HCT116 (cell line): ENCODE data around the gene TJP1. TPM values are rescaled to one million over a fixed set of nuclear protein-coding genes. Genes with fewer than 3 reads are reported as not detected.

Source experiments
- ATAC-seq: fragments of 200-7000 bp; cut with Tn5 transposase; 2 replicates; pipeline ENCODE4 v1.9.1; 2020; ENCODE audit warnings: mild to moderate bottlenecking, moderate library complexity
- BruUV-seq: library from RNA; stranded (reverse); fragments of 400-500 nt; replicated peaks from 2 replicates; lab custom pipeline; 2021; lab: Mats Ljungman, UMichigan
- CTCF ChIA-PET: fragments of 300-600 bp; sonication (Branson Sonifier 250); formaldehyde crosslinking; loops from one replicate; lab custom pipeline; 2021; ENCODE audit warnings: antibody characterized with exemption; lab: Charles Lee
- POLR2A ChIA-PET: fragments of 300-600, 350-600 bp; sonication (Branson Sonifier 250); formaldehyde crosslinking; loops from one replicate; lab custom pipeline; 2021; ENCODE audit warnings: antibody characterized with exemption; lab: Charles Lee
- RAD21 ChIA-PET, 2 experiments: fragments of 300-600 bp; sonication (Branson Sonifier 250); formaldehyde crosslinking; loops; one replicate each; lab custom pipeline; 2023; ENCODE audit warnings: low total read pairs in 2 of 2; ENCODE audit not compliant: uncharacterized antibody in 2 of 2, unreplicated experiment in 2 of 2, low non-redundant PET in 1 of 2; lab: Charles Lee
- DNase-seq: peaks from one replicate; pipeline ENCODE4 v3.0.0-alpha.2; 2010; ENCODE audit warnings: low read depth, low spot score
- H2AFZ ChIP-seq: fragments of 200-600 bp; shearing (Covaris generic), sonication (generic); 2 replicates; pipeline ENCODE4 v1.6.1; 2017; ENCODE audit warnings: low read depth, mixed run types, mixed read lengths, antibody characterized with exemption, low read length; ENCODE audit not compliant: poor library complexity, severe bottlenecking
- H3K27ac ChIP-seq: 2 replicates; pipeline ENCODE4 v1.5.1; 2012; ENCODE audit warnings: low read depth, low read length
- H3K27me3 ChIP-seq: fragments of 200-600 bp; sonication (generic); 2 replicates; pipeline ENCODE4 v1.6.1; 2016; ENCODE audit warnings: mixed run types, low read length, mixed read lengths; ENCODE audit not compliant: insufficient read depth
- H3K36me3 ChIP-seq, 2 experiments: fragments of 200-500 bp in 1 of 2; fragments of 200-600 bp in 1 of 2; sonication (Bioruptor generic) in 1 of 2; sonication (generic) in 1 of 2; 2 replicates each; pipeline versions ENCODE4 v1.5.1 to v1.6.1; 2014 to 2016; ENCODE audit warnings: low read length in 2 of 2, inconsistent platforms in 1 of 2, mixed read lengths in 1 of 2, mixed run types in 1 of 2; ENCODE audit not compliant: insufficient read depth in 2 of 2, control insufficient read depth in 1 of 2
- H3K4me1 ChIP-seq, 2 experiments: fragments of 200-600 bp in 1 of 2; sonication (generic) in 1 of 2; 2 replicates each; pipeline versions ENCODE4 v1.5.1 to v1.6.1; 2012 to 2017; ENCODE audit warnings: low read length in 2 of 2, inconsistent platforms in 1 of 2, mild to moderate bottlenecking in 1 of 2, mixed read lengths in 1 of 2, mixed run types in 1 of 2, moderate library complexity in 1 of 2; ENCODE audit not compliant: insufficient read depth in 2 of 2, control insufficient read depth in 1 of 2
- H3K4me2 ChIP-seq: fragments of 200-600 bp; sonication (generic); 2 replicates; pipeline ENCODE4 v1.6.1; 2017; ENCODE audit warnings: mixed run types, low read length, mixed read lengths
- H3K4me3 ChIP-seq, 2 experiments: fragments of 200-600 bp in 1 of 2; sonication (generic) in 1 of 2; replicated peaks in 1 of 2; 2 replicates each; pipeline ENCODE4 v1.5.1; 2011 to 2016; ENCODE audit warnings: low read length in 2 of 2, control low read depth in 1 of 2, low read depth in 1 of 2, mild to moderate bottlenecking in 1 of 2, mixed read lengths in 1 of 2, mixed run types in 1 of 2
- H3K79me2 ChIP-seq: fragments of 200-600 bp; sonication (generic); 2 replicates; pipeline ENCODE4 v1.6.1; 2017; ENCODE audit warnings: mild to moderate bottlenecking, mixed run types, low read length, moderate library complexity, mixed read lengths; ENCODE audit not compliant: insufficient read depth
- H3K9ac ChIP-seq: fragments of 200-600 bp; sonication (generic); 2 replicates; pipeline ENCODE4 v1.6.1; 2016; ENCODE audit warnings: low read length, mixed read lengths
- H3K9me2 ChIP-seq: fragments of 200-600 bp; sonication (generic), shearing (Covaris generic); 2 replicates; pipeline ENCODE4 v1.6.1; 2017; ENCODE audit warnings: mixed run types, mild to moderate bottlenecking, moderate library complexity; ENCODE audit not compliant: insufficient read depth
- H3K9me3 ChIP-seq, 2 experiments: fragments of 200-500 bp in 1 of 2; fragments of 200-600 bp in 1 of 2; sonication (Bioruptor generic) in 1 of 2; sonication (generic) in 1 of 2; 2 replicates each; pipeline ENCODE4 v1.6.1; 2014 to 2017; ENCODE audit warnings: low read length in 2 of 2, mixed read lengths in 2 of 2, inconsistent platforms in 1 of 2, low read depth in 1 of 2, mild to moderate bottlenecking in 1 of 2, mixed run types in 1 of 2, moderate library complexity in 1 of 2; ENCODE audit not compliant: control insufficient read depth in 1 of 2, insufficient read depth in 1 of 2
- H4K20me1 ChIP-seq: fragments of 200-600 bp; sonication (generic), shearing (Covaris generic); 2 replicates; pipeline ENCODE4 v1.6.1; 2017; ENCODE audit warnings: mixed run types, mild to moderate bottlenecking, moderate library complexity; ENCODE audit not compliant: insufficient read depth
- CBX3 ChIP-seq: IDR thresholded peaks from 2 replicates; pipeline ENCODE4 v1.6.1; 2012; ENCODE audit warnings: low read depth
- EGR1 ChIP-seq: IDR thresholded peaks from 2 replicates; pipeline ENCODE4 v1.6.1; 2012; ENCODE audit warnings: low read depth
- ELF1 ChIP-seq: IDR thresholded peaks from 2 replicates; pipeline ENCODE4 v1.6.1; 2012; ENCODE audit warnings: low read depth, borderline replicate concordance
- EZH2 ChIP-seq: fragments of 200-600 bp; sonication (generic); IDR thresholded peaks from 2 replicates; pipeline ENCODE4 v1.6.1; 2017; ENCODE audit warnings: antibody characterized with exemption, mixed run types
- FOSL1 ChIP-seq: IDR thresholded peaks from 2 replicates; pipeline ENCODE4 v1.6.1; 2012; ENCODE audit warnings: low read depth
- POLR2A ChIP-seq: IDR thresholded peaks from 2 replicates; pipeline ENCODE4 v1.7.0; 2011; ENCODE audit warnings: borderline replicate concordance; ENCODE audit not compliant: insufficient read depth, insufficient read length; ENCODE audit errors: extremely low read depth
- SIN3A ChIP-seq: IDR thresholded peaks from 2 replicates; pipeline ENCODE4 v1.6.1; 2012; ENCODE audit warnings: low read depth
- SP1 ChIP-seq: IDR thresholded peaks from 2 replicates; pipeline ENCODE4 v1.6.1; 2012; ENCODE audit warnings: low read depth
- SRF ChIP-seq: IDR thresholded peaks from 2 replicates; pipeline ENCODE4 v1.6.1; 2012; ENCODE audit warnings: low read depth
- TCF7L2 ChIP-seq: IDR thresholded peaks from 2 replicates; pipeline ENCODE4 v1.7.0; 2011; ENCODE audit warnings: borderline replicate concordance, inconsistent platforms; ENCODE audit not compliant: insufficient read depth, insufficient read length; ENCODE audit errors: extremely low read depth
- ZFX ChIP-seq: fragments of 450-650 bp; IDR thresholded peaks from 2 replicates; pipeline ENCODE4 v1.6.1; 2017
- ZNF274 ChIP-seq: fragments of 200-500 bp; sonication (Bioruptor generic); IDR thresholded peaks from 2 replicates; pipeline ENCODE4 v1.6.1; 2014; ENCODE audit warnings: mild to moderate bottlenecking, low read depth, low read length, inconsistent platforms
- intact Hi-C: fragments of 100-400 bp; cut with micrococcal nuclease; formaldehyde crosslinking; loops from 2 replicates; pipeline ENCODE4 v1.10.0; 2022
- total RNA-seq: library from RNA; stranded (reverse); gene quantifications from one replicate; pipeline ENCODE4 v1.2.1, GENCODE V29; 2021; ENCODE audit not compliant: unreplicated experiment
- TF ChIP-seq, protein P1 (sequence below): IDR thresholded peaks from 2 replicates; pipeline ENCODE4 v1.6.1; 2011; ENCODE audit warnings: mild to moderate bottlenecking, low read length, moderate library complexity; ENCODE audit not compliant: insufficient replicate concordance; ENCODE audit errors: extremely low read depth
- TF ChIP-seq, protein P2 (sequence below): IDR thresholded peaks from 2 replicates; pipeline ENCODE4 v1.6.1; 2012

Gene TJP1
- total RNA-seq, 1 experiment from 2014 or later = 83.6 TPM

DNA sequence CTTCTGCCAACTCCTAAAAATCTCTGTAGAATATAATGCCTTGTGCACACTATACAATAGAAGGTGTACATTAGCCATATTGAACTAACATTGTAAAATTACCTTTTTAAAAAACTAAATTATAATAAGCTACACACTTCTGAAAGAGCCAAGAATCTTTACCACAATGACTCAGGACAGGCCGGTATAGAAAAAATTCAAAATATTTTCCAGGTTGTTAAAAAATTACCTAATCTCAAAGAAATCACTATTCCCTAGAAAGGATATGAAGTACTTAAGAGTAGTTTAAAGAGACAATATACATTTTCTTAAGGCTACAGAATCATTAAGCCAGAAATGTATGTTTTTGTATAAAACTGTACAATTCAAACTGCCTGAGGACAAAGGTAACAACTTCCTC lies 48.5 kb downstream of the TJP1 start:
- ChIA-PET RAD21 (no interaction called here), CTCF (no interaction called here), POLR2A (no interaction called here)
- no TSS peak for BruUV-seq
- H3K9ac ChIP-seq = no peak overlapping the region
- no peaks in the 10 kb centered on the region for H3K27me3 ChIP-seq
- peaks cover 73% of the 10 kb centered on the region for H3K79me2 ChIP-seq
- TF ChIP-seq SRF (no peak), CBX3 (no peak), EGR1 (no peak), SIN3A (no peak), ZNF274 (no peak)
- DNase-seq (no peak), ATAC-seq (no peak)
- peaks cover 2% of the 10 kb centered on the region; the same call in 1 of the 2 replicates for H4K20me1 ChIP-seq
- no peaks in the 10 kb centered on the region for H3K9me2 ChIP-seq
- no peak overlapping the region for H3K4me2 ChIP-seq
- H3K36me3 ChIP-seq = peaks cover 6 to 11% of the 10 kb centered on the region in 2 experiments; a peak in 2 of 4 replicates
- H3K27ac ChIP-seq = no peak overlapping the region
- peaks cover 3 to 26% of the 10 kb centered on the region in 2 experiments; a peak in 3 of 4 replicates for H3K4me1 ChIP-seq
- H2AFZ ChIP-seq = no peak overlapping the region
- intact Hi-C loops = no loop called here
- no peak overlapping the region for H3K4me3 ChIP-seq
- no peaks in the 10 kb centered on the region for H3K9me3 ChIP-seq

DNA sequence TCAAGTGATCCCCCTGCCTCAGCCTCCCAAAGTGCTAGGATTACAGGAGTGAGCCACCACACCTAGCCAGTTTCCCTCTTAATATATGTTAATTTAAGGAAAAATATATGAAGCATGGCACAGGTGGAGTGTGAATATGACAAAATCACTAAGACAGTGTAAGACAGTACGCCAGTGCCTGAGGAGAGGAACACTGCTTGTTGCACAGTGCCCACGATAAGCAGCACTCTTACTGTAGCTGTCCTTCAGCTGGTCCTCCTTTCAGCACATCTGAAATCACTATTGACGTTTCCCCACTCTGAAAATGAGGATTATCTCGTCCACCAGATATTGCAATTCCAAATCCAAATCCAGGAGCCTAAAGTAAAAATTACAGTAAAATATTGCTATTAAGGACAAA lies 49.3 kb downstream of the TJP1 start:
- H3K9me3 ChIP-seq = no peaks in the 10 kb centered on the region
- no peak overlapping the region for H3K4me3 ChIP-seq
- no peaks in the 10 kb centered on the region for H3K27me3 ChIP-seq
- ChIA-PET CTCF (no interaction called here), RAD21 (no interaction called here), POLR2A (no interaction called here)
- DNase-seq (no peak), ATAC-seq (no peak)
- no TSS peak for BruUV-seq
- H3K36me3 ChIP-seq = peaks cover 6 to 11% of the 10 kb centered on the region in 2 experiments; a peak in 2 of 4 replicates
- no peak overlapping the region for H3K9ac ChIP-seq
- intact Hi-C loops = no loop called here
- TF ChIP-seq, protein P1, sequence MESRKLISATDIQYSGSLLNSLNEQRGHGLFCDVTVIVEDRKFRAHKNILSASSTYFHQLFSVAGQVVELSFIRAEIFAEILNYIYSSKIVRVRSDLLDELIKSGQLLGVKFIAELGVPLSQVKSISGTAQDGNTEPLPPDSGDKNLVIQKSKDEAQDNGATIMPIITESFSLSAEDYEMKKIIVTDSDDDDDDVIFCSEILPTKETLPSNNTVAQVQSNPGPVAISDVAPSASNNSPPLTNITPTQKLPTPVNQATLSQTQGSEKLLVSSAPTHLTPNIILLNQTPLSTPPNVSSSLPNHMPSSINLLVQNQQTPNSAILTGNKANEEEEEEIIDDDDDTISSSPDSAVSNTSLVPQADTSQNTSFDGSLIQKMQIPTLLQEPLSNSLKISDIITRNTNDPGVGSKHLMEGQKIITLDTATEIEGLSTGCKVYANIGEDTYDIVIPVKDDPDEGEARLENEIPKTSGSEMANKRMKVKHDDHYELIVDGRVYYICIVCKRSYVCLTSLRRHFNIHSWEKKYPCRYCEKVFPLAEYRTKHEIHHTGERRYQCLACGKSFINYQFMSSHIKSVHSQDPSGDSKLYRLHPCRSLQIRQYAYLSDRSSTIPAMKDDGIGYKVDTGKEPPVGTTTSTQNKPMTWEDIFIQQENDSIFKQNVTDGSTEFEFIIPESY = no peak
- no peak for TF ChIP-seq EZH2
- TF ChIP-seq FOSL1 = no peak
- TF ChIP-seq ZFX = no peak
- no peak for TF ChIP-seq SIN3A
- no peak for TF ChIP-seq ZNF274
- no peak for TF ChIP-seq SP1
- no peak for TF ChIP-seq POLR2A
- TF ChIP-seq ELF1 = no peak
- TF ChIP-seq, protein P2, sequence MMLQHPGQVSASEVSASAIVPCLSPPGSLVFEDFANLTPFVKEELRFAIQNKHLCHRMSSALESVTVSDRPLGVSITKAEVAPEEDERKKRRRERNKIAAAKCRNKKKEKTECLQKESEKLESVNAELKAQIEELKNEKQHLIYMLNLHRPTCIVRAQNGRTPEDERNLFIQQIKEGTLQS = no peak
- TF ChIP-seq TCF7L2 = no peak
- no peak overlapping the region for H3K27ac ChIP-seq
- no peaks in the 10 kb centered on the region for H4K20me1 ChIP-seq
- H3K4me1 ChIP-seq = peaks cover 3 to 26% of the 10 kb centered on the region in 2 experiments; a peak in 3 of 4 replicates
- H3K4me2 ChIP-seq = no peak overlapping the region
- no peak overlapping the region for H2AFZ ChIP-seq
- H3K9me2 ChIP-seq = no peaks in the 10 kb centered on the region
- H3K79me2 ChIP-seq = peaks cover 66% of the 10 kb centered on the region
